SKM-1 treated with dmso at 0.1 percent for 144 hours (cell line): ENCODE results near the gene PAIP1.
"Not testable (repeated sequence)": the region's sequence is repeated elsewhere in the genome, so short reads cannot be mapped to it uniquely, and the experiment has no call there.

Experiments
- DNase-seq: peaks from one replicate; lab custom pipeline; 2025; ENCODE audit not compliant: unreplicated experiment; lab: John Stamatoyannopoulos, UW

Gene PAIP1

DNA sequence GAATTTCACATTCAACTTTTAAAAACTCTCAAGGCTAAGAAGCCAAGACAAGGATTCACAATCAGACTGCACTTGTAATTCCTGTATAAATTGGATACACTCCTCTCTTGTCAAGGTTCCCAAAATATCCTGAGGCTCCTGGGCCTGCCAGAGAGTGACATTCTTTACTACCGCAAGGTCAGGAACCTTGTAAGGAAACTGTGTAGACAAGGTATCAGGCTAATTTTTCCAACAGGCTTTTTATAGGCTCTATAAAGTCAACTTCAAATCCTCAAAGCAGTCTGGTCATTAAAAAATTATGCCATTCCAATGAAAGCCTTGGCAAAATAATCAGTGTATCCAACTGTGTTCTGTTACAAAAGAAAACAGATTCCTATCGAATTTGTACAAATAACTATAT lies 15.5 kb upstream of the PAIP1 start:
- DNase-seq, result no peak

GRCh38 chr5:43571237-43571636 lies 14.4 kb upstream of the PAIP1 start:
- DNase-seq, result no peak

- no peak for DNase-seq
Observed at GRCh38 chr5:43570450-43571158, 13.7 kb upstream of the PAIP1 start.

- no peak for DNase-seq
Observed at GRCh38 chr5:43569236-43569746, 12.4 kb upstream of the PAIP1 start.

GRCh38 chr5:43567967-43568366 lies 11.1 kb upstream of the PAIP1 start:
- no peak for DNase-seq

GRCh38 chr5:43565043-43565442 lies 8.2 kb upstream of the PAIP1 start:
- DNase-seq, result no peak

DNA sequence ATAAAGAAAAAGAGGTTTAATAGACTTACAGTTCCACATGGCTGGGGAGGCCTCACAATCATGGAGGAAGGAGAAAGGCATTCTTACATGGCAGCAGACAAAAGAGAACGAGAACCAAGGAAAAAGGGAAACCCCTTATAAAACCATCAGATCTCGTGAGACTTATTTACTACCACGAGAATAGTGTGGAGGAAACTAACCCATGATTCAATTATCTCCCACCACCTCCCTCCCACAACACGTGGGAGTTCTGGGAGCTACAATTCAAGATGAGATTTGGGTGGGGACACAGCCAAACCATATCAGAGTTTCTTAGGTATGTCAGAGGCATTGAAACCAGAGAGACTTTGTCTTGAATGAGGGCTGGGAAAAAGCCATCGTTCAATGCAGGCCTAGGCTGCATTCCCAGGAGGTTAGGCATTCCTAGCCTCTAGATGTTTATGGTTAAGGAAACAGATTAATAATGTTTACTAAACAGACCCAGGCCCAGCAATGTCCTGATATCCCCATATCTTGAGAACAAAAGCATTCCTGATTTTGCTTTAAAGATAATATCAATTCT lies 7.5 kb upstream of the PAIP1 start:
- no peak for DNase-seq

- no peak for DNase-seq
Observed at GRCh38 chr5:43563321-43563720, 6.4 kb upstream of the PAIP1 start.

GRCh38 chr5:43561356-43561755 lies 4.5 kb upstream of the PAIP1 start:
- DNase-seq, result no peak

DNA sequence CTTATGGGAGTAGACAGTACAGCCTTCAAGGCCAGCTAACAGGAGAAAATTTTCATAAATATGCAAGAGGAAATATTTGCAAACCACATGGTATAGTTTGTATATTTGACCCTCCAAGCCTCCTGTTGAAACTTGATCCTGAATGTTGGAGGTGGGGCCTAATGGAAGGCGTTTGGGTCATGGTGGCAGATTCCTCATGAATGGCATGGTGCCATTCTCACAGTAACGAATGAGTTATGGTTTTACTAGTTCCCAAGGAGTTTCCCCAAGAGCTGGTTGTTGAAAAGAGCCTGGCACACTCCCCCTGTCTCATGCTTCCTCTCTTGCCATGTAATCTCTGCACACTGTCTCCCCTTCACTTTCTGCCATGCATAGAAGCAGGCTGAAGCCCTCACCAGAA lies 3.3 kb upstream of the PAIP1 start:
- no peak for DNase-seq

GRCh38 chr5:43556607-43556856 lies 345 bp downstream of the PAIP1 start:
- not testable (repeated sequence) for DNase-seq

DNA sequence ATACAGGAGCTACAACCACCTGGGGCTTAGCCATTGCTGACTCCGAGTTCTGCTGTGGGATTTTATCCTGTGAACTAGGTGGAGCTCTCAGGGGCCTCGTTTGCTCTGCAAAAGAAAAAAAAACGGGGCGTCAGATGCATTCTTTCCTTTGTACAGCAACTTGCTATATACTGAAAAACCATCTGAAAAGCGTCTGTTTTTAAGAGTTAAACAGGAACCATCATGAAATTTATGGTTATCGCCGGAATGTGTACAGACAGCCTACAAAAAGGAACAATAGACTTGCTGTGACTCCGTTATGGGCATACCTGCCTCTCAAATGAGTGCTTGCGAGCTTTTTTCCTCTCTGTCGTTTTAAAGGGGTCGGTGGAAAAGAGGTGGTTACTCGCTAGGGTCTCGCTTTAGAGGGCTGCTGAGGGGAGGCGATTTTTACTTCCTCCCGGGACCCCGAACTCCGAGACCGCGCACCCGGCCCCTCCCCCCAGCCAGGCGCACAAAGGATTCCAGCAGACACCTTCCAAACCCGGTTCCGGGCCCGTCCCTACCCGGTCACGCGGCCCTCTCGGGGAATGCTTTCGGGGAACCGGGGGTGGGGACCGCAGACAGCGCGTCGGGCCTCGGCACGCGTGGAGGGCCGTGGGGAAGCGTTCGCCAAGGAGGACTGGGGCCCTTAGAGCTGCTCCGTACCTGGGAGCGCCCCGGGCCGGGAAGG lies 826 bp downstream of the PAIP1 start:
- DNase-seq, result peak; percentile 17

- no peak for DNase-seq
Observed at GRCh38 chr5:43554497-43554896, 2.4 kb downstream of the PAIP1 start.

DNA sequence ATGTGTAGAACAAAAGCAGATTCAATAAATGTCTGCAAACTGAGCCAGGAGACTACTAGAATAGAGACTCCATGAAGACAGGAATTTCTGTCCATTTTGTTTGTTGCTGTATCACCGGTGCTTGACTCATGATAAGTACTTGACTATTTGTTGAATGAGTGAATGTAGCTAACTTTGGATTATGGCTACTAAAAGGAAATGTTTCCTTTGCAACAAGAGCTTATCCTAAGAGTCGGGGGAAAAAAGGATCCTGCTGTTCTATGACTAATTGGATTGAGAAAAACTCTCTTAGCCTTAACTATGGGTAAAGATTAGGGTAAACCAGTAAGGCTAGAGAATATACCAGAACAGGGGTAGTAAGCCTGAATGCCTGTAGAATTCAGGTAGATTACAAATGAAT lies 3.5 kb downstream of the PAIP1 start:
- no peak for DNase-seq

DNA sequence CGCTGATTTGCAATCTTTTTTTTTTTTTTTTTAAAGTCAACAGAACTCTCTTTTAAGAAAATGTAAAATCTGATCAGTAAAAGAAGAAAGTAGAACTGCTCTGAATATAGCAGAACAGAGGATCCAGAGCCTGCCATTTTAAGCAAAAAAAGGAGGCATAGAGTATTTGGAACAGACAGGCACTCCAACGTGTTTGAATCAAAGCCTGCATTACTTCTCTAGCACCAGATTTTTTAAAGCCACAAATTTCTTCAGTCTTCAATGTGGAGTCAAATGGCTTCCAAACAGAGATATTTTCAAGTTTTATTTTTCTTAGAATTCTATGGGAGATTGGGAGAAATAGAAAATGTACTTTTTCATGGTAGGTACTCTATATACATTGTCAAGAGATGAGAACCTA lies 5.1 kb downstream of the PAIP1 start:
- no peak for DNase-seq

DNA sequence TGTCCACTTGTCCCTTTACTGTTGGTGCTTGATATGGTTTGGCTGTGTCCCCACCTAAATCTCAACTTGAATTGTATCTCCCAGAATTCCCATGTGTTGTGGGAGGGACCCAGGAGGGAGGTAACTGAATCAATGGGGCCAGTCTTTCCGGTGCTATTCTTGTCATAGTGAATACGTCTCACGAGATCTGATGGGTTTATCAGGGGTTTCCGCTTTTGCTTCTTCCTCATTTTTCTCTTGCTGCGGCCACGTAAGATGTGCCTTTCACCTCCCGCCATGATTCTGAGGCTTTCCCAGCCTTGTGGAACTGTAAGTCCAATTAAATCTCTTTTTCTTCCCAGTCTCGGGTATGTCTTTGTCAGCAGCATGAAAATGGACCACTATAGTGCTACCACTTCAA lies 7.6 kb downstream of the PAIP1 start:
- not testable (repeated sequence) for DNase-seq

DNA sequence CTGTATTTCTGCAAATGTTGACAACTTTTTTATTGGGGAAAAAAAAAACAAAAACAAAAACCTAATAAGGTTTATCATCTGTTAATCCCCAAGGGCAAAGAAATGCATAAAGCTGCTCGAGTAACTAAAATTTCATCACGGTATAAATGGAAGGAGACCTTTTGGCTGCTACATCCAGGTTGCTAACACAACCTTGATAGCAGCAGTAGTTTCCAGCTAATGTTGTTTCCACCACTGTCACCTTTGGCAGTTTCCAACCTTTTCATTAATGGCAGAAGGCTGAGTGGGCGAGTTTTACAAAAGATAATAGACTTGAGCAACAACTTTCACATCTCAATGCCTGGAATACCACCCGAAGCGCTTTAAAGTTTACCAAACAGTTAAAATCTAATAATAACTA lies 8.5 kb downstream of the PAIP1 start:
- DNase-seq, result no peak

- no peak for DNase-seq
Observed at GRCh38 chr5:43547532-43547931, 9.3 kb downstream of the PAIP1 start.

DNA sequence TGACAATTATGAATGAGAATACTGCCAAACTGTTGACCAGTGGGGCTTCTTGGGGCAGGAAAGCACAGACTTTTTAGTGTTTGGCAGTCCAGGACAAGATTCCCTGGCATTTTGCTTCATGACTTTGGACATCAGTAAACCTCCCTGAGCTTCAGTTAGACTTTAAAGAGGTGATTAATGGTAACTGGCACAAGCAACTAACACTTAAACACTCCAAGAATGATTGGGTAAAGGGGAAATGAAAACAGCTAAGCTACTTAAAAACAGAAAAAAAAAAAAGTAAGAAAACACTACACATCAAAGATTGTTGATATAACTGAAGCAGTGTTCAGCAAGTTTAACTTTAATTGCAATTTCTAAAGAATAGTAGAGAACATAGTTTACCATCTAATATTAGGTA lies 13.4 kb downstream of the PAIP1 start:
- no peak for DNase-seq

GRCh38 chr5:43540746-43541145 lies 16.1 kb downstream of the PAIP1 start:
- no peak for DNase-seq

GRCh38 chr5:43536972-43537371 lies 19.9 kb downstream of the PAIP1 start:
- no peak for DNase-seq

DNA sequence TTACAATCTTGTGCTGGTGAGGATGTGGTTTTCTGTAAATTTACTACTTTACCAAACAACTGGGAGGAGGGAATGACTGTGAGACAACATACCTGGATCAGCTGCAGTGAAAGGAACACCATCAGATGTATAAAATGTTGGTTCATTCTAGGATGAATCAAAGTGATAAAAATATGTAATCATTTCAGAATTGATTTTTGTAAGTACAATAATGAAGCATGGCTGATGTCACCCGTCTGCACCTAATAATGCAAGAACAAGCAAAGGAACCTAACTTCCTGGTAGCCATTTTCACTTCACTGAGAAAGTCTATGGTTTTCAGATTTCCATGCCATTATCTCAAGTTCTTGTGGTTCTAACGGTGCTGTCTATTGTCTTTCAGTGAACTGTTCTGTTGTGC lies 23.2 kb downstream of the PAIP1 start:
- no peak for DNase-seq

GRCh38 chr5:43530648-43531047 lies 26.2 kb downstream of the PAIP1 start:
- DNase-seq, result no peak
